HepG2 (cell line): ENCODE results near the gene HK2. TPM values are rescaled to one million over a fixed set of nuclear protein-coding genes. Genes with fewer than 3 reads are reported as not detected.

ENCODE experiments used
- ATF3 ChIP-seq: sonication (generic); formaldehyde crosslinking; IDR thresholded peaks from 2 replicates; pipeline ENCODE4 v1.4.0; 2020; ENCODE audit warnings: missing genetic modification reagents
- FOXK1 ChIP-seq: sonication (generic); formaldehyde crosslinking; IDR thresholded peaks from 2 replicates; pipeline ENCODE4 v1.4.0; 2020; ENCODE audit warnings: low read depth, missing genetic modification reagents, borderline replicate concordance
- FOXP4 ChIP-seq: sonication (generic); formaldehyde crosslinking; IDR thresholded peaks from 2 replicates; pipeline ENCODE4 v1.4.0; 2020; ENCODE audit warnings: missing genetic modification reagents
- IRF1 ChIP-seq: sonication (generic); formaldehyde crosslinking; IDR thresholded peaks from 2 replicates; pipeline ENCODE4 v1.4.0; 2020; ENCODE audit warnings: low read depth, mild to moderate bottlenecking, missing genetic modification reagents
- MLXIP ChIP-seq: sonication (generic); formaldehyde crosslinking; IDR thresholded peaks from 2 replicates; pipeline ENCODE4 v1.9.0; 2021; ENCODE audit warnings: missing genetic modification reagents, borderline replicate concordance
- PAXIP1 ChIP-seq: sonication (generic); formaldehyde crosslinking; conservative IDR thresholded peaks from 2 replicates; pipeline ENCODE4 v1.4.0; 2020; ENCODE audit warnings: mild to moderate bottlenecking, missing genetic modification reagents, moderate library complexity
- TIGD3 ChIP-seq: sonication (generic); formaldehyde crosslinking; IDR thresholded peaks from 2 replicates; pipeline ENCODE4 v1.5.1; 2020; ENCODE audit warnings: mild to moderate bottlenecking, missing genetic modification reagents, borderline replicate concordance
- TRAFD1 ChIP-seq: sonication (generic); formaldehyde crosslinking; IDR thresholded peaks from 2 replicates; pipeline ENCODE4 v1.5.1; 2020; ENCODE audit warnings: missing genetic modification reagents, mild to moderate bottlenecking, borderline replicate concordance
- ZBTB25 ChIP-seq: IDR thresholded peaks from 2 replicates; pipeline ENCODE4 v1.6.1; 2018; ENCODE audit warnings: missing genetic modification reagents
- ZFY ChIP-seq: sonication (generic); formaldehyde crosslinking; IDR thresholded peaks from 2 replicates; pipeline ENCODE4 v1.4.0; 2020; ENCODE audit warnings: missing genetic modification reagents
- ZNF83 ChIP-seq: sonication (generic); formaldehyde crosslinking; IDR thresholded peaks from 2 replicates; pipeline ENCODE4 v1.4.0; 2020; ENCODE audit warnings: missing genetic modification reagents, mild to moderate bottlenecking, borderline replicate concordance
- polyA plus RNA-seq, 8 experiments: library from polyadenylated mRNA; depleted of rRNA in 3 of 8; stranded (reverse) in 7 of 8; unstranded in 1 of 8; fragments of >200 nt; fragmentation: Illumina TruSeq in 4 of 8; extraction: Trizol in 4 of 8; gene quantifications; 2 replicates each; pipeline versions ENCODE4 v1.2.1 to v1.2.3, GENCODE V29; 2011 to 2016; ENCODE audit warnings: low read depth in 4 of 8, missing spikeins in 1 of 8, mixed read lengths in 1 of 8; ENCODE audit not compliant: insufficient read depth in 1 of 8
- total RNA-seq, 5 experiments: library from RNA; depleted of rRNA; stranded (reverse); fragments of >200 nt; fragmentation: Illumina TruSeq; extraction: Trizol; gene quantifications; 2 replicates each; pipeline ENCODE4 v1.2.3, GENCODE V29; 2016; ENCODE audit warnings: low read depth in 1 of 5

Gene HK2
- total and polyA plus RNA-seq, 2 of the 13 experiments (the other 11 are each of a cell fraction or from before 2014, with no cell fraction given): 13.2 to 101 TPM

GRCh38 chr2:74834792-74835755 lies 1.1 kb downstream of the HK2 start (continued):
- TF ChIP-seq TRAFD1 (CRISPR knock-in tag) (no peak), ATF3 (CRISPR knock-in tag) (no peak), IRF1 (no peak), TIGD3 (0 out of 2 replicates have a peak, but pooled peaks have one; percentile 41), MLXIP (CRISPR knock-in tag) (no peak), FOXP4 (CRISPR knock-in tag) (peak; percentile 68), PAXIP1 (CRISPR knock-in tag) (0 out of 2 replicates have a peak, but pooled peaks have one; percentile 29), ZFY (CRISPR knock-in tag) (peak; percentile 52), FOXK1 (no peak; the same call in 1 of the 2 replicates), ZNF83 (CRISPR knock-in tag) (no peak), ZBTB25 (CRISPR knock-in tag) (no peak)
